ENCODE measurements around the gene COL9A1. TPM values are rescaled to one million over a fixed set of nuclear protein-coding genes. Genes with fewer than 3 reads are reported as not detected.

COL9A1 gene
- polyA plus RNA-seq, 3 donors = not detected

DNA sequence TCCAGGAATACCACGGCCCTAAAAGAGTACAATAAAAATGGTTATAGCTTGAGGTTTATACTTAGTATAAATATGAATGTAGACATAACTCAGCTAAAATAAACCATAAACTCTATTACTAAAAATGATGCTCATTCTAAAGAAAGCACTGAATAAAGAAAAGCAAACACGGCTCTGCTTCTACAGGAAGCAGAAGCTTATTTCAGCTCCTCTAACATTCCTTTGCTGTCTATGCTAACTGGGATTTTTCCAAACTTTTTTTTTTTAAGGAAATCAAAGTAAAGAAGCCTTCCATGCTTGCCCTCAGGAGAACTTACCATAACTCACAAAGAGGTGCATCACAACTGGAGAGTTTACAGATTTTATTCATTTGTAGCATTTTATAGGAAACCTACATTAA is 30.8 kb downstream of the COL9A1 start:
- Histone ChIP-seq H3K9ac (ENCODE audit: insufficient read depth, low read length, poor library complexity, severe bottlenecking) (no peak overlapping the region), H3K4me3 (replicated peaks in 1 of 3; ENCODE audit: low read depth in 2 of 3, low read length in 3 of 3) (no peak overlapping the region), H3K79me2 (ENCODE audit: insufficient read depth, low read length) (no peaks in the 10 kb centered on the region), H3K4me2 (replicated peaks; ENCODE audit: extremely low read depth, low read length, poor library complexity, severe bottlenecking) (no peak overlapping the region), H3K27me3 (ENCODE audit: control insufficient read depth in 2 of 2, insufficient read depth in 2 of 2, low read length in 2 of 2) (no peaks in the 10 kb centered on the region), H2AFZ (ENCODE audit: insufficient read depth, low read depth, low read length, poor library complexity, severe bottlenecking) (no peak overlapping the region), H4K20me1 (ENCODE audit: insufficient read depth, low read length) (no peaks in the 10 kb centered on the region), H3K9me3 (replicated peaks in 1 of 2; ENCODE audit: control insufficient read depth in 1 of 2, insufficient read depth in 1 of 2, low read length in 2 of 2) (no peaks in the 10 kb centered on the region), H3K4me1 (ENCODE audit: control insufficient read depth in 1 of 2, insufficient read depth in 2 of 2, low read length in 2 of 2) (no peaks in the 10 kb centered on the region), H3K36me3 (replicated peaks in 1 of 2; ENCODE audit: control insufficient read depth in 1 of 2, insufficient read depth in 2 of 2, low read length in 2 of 2) (no peaks in the 10 kb centered on the region), H3K27ac (ENCODE audit: low read depth in 1 of 2, low read length in 2 of 2) (no peak overlapping the region)
- peaks cover 0 to 2% (median 0%) of the 10 kb centered on the region in 7 donors for H3K9me3 Mint-ChIP-seq
- H3K36me3 Mint-ChIP-seq = no peaks in the 10 kb centered on the region
- WGBS (ENCODE audit: insufficient coverage) = 83% methylated on average over 1 of the region's 2 CpGs
- intact Hi-C loops (cut with micrococcal nuclease) = no loop called here
- no peak overlapping the region for H3K27ac Mint-ChIP-seq
- no peak for DNase-seq
- TF ChIP-seq, protein P1, sequence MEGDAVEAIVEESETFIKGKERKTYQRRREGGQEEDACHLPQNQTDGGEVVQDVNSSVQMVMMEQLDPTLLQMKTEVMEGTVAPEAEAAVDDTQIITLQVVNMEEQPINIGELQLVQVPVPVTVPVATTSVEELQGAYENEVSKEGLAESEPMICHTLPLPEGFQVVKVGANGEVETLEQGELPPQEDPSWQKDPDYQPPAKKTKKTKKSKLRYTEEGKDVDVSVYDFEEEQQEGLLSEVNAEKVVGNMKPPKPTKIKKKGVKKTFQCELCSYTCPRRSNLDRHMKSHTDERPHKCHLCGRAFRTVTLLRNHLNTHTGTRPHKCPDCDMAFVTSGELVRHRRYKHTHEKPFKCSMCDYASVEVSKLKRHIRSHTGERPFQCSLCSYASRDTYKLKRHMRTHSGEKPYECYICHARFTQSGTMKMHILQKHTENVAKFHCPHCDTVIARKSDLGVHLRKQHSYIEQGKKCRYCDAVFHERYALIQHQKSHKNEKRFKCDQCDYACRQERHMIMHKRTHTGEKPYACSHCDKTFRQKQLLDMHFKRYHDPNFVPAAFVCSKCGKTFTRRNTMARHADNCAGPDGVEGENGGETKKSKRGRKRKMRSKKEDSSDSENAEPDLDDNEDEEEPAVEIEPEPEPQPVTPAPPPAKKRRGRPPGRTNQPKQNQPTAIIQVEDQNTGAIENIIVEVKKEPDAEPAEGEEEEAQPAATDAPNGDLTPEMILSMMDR (IDR thresholded peaks at IDR 0.05) = no peak
- H3K4me3 Mint-ChIP-seq = no peak overlapping the region
- peaks cover 0 to 4% (median 0%) of the 10 kb centered on the region in 3 donors for H3K27me3 Mint-ChIP-seq (ENCODE audit: low read depth in 3 of 3)
- H3K4me1 Mint-ChIP-seq = no peaks in the 10 kb centered on the region

GRCh38 chr6:70270287-70271005 is 32.4 kb downstream of the COL9A1 start:
- Histone ChIP-seq H3K27ac (ENCODE audit: low read depth in 1 of 2, low read length in 2 of 2) (no peak overlapping the region), H4K20me1 (ENCODE audit: insufficient read depth, low read length) (no peaks in the 10 kb centered on the region), H3K4me3 (replicated peaks in 1 of 3; ENCODE audit: low read depth in 2 of 3, low read length in 3 of 3) (no peak overlapping the region), H3K27me3 (ENCODE audit: control insufficient read depth in 2 of 2, insufficient read depth in 2 of 2, low read length in 2 of 2) (no peaks in the 10 kb centered on the region), H3K36me3 (replicated peaks in 1 of 2; ENCODE audit: control insufficient read depth in 1 of 2, insufficient read depth in 2 of 2, low read length in 2 of 2) (no peaks in the 10 kb centered on the region), H3K9ac (ENCODE audit: insufficient read depth, low read length, poor library complexity, severe bottlenecking) (no peak overlapping the region), H2AFZ (ENCODE audit: insufficient read depth, low read depth, low read length, poor library complexity, severe bottlenecking) (no peak overlapping the region), H3K9me3 (replicated peaks in 1 of 2; ENCODE audit: control insufficient read depth in 1 of 2, insufficient read depth in 1 of 2, low read length in 2 of 2) (no peaks in the 10 kb centered on the region), H3K4me1 (ENCODE audit: control insufficient read depth in 1 of 2, insufficient read depth in 2 of 2, low read length in 2 of 2) (no peaks in the 10 kb centered on the region), H3K4me2 (replicated peaks; ENCODE audit: extremely low read depth, low read length, poor library complexity, severe bottlenecking) (no peak overlapping the region), H3K79me2 (ENCODE audit: insufficient read depth, low read length) (no peaks in the 10 kb centered on the region)
- WGBS (ENCODE audit: insufficient coverage) = 71% methylated on average over 4 of the region's 8 CpGs
- peaks cover 0 to 4% (median 0%) of the 10 kb centered on the region in 7 donors for H3K9me3 Mint-ChIP-seq
- no peak overlapping the region for H3K27ac Mint-ChIP-seq
- intact Hi-C loops (cut with micrococcal nuclease) = no loop called here
- H3K4me1 Mint-ChIP-seq = no peaks in the 10 kb centered on the region
- TF ChIP-seq, protein P1 (IDR thresholded peaks at IDR 0.05) = no peak
- H3K36me3 Mint-ChIP-seq = no peaks in the 10 kb centered on the region
- peaks cover 0 to 4% (median 0%) of the 10 kb centered on the region in 3 donors for H3K27me3 Mint-ChIP-seq (ENCODE audit: low read depth in 3 of 3)
- H3K4me3 Mint-ChIP-seq = no peak overlapping the region
- no peak for DNase-seq

Data from CD14-positive monocyte (primary cell).